HepG2 (cell line): ENCODE data around the gene DOLK. TPM values are rescaled to one million over a fixed set of nuclear protein-coding genes. Genes with fewer than 3 reads are reported as not detected.

Experiments
- IKZF5 ChIP-seq: IDR thresholded peaks from 2 replicates; pipeline ENCODE4 v1.6.1; 2018; ENCODE audit warnings: missing genetic modification reagents, mild to moderate bottlenecking, missing compliant biosample characterization
- MAZ ChIP-seq, 2 experiments: sonication (generic) in 1 of 2; formaldehyde crosslinking in 1 of 2; IDR thresholded peaks; 2 replicates each; pipeline versions ENCODE4 v1.5.0 to v1.6.1; 2012 to 2020; ENCODE audit warnings: low read depth in 2 of 2, mild to moderate bottlenecking in 2 of 2, borderline replicate concordance in 1 of 2, improper control_type of control experiment in 1 of 2, low read length in 1 of 2, missing genetic modification reagents in 1 of 2, moderate library complexity in 1 of 2
- PHF21A ChIP-seq: sonication (generic); formaldehyde crosslinking; IDR thresholded peaks from 2 replicates; pipeline ENCODE4 v1.5.0; 2020; ENCODE audit warnings: mild to moderate bottlenecking, missing genetic modification reagents
- PTBP1 ChIP-seq: fragments of 200-400 bp; formaldehyde crosslinking; IDR thresholded peaks from 2 replicates; pipeline ENCODE4 v1.6.1; 2018; ENCODE audit warnings: low read length, low read depth; ENCODE audit not compliant: poor library complexity, severe bottlenecking
- SALL1 ChIP-seq: sonication (generic); formaldehyde crosslinking; IDR thresholded peaks from 2 replicates; pipeline ENCODE4 v1.8.0; 2022; ENCODE audit warnings: mild to moderate bottlenecking, missing genetic modification reagents
- YEATS2 ChIP-seq: sonication (generic); formaldehyde crosslinking; IDR thresholded peaks from 2 replicates; pipeline ENCODE4 v1.4.0; 2020; ENCODE audit warnings: missing genetic modification reagents, borderline replicate concordance
- ZFY ChIP-seq: sonication (generic); formaldehyde crosslinking; IDR thresholded peaks from 2 replicates; pipeline ENCODE4 v1.4.0; 2020; ENCODE audit warnings: missing genetic modification reagents
- ZNF142 ChIP-seq: sonication (generic); formaldehyde crosslinking; IDR thresholded peaks from 2 replicates; pipeline ENCODE4 v1.4.0; 2020; ENCODE audit warnings: missing genetic modification reagents
- ZNF235 ChIP-seq: sonication (generic); formaldehyde crosslinking; IDR thresholded peaks from 2 replicates; pipeline ENCODE4 v1.8.1; 2023; ENCODE audit warnings: mild to moderate bottlenecking, missing genetic modification reagents, borderline replicate concordance
- ZNF407 ChIP-seq: sonication (generic); formaldehyde crosslinking; IDR thresholded peaks from one replicate; pipeline ENCODE4 v1.5.1; 2020; ENCODE audit warnings: mild to moderate bottlenecking, missing genetic modification reagents; ENCODE audit errors: not compliant biosample characterization
- ZSCAN31 ChIP-seq: sonication (generic); formaldehyde crosslinking; IDR thresholded peaks from 2 replicates; pipeline ENCODE4 v1.5.0; 2020; ENCODE audit warnings: low read depth, mild to moderate bottlenecking, missing genetic modification reagents
- polyA plus RNA-seq, 8 experiments: library from polyadenylated mRNA; depleted of rRNA in 3 of 8; stranded (reverse) in 7 of 8; unstranded in 1 of 8; fragments of >200 nt; fragmentation: Illumina TruSeq in 4 of 8; extraction: Trizol in 4 of 8; gene quantifications; 2 replicates each; pipeline versions ENCODE4 v1.2.1 to v1.2.3, GENCODE V29; 2011 to 2016; ENCODE audit warnings: low read depth in 4 of 8, missing spikeins in 1 of 8, mixed read lengths in 1 of 8; ENCODE audit not compliant: insufficient read depth in 1 of 8
- total RNA-seq, 5 experiments: library from RNA; depleted of rRNA; stranded (reverse); fragments of >200 nt; fragmentation: Illumina TruSeq; extraction: Trizol; gene quantifications; 2 replicates each; pipeline ENCODE4 v1.2.3, GENCODE V29; 2016; ENCODE audit warnings: low read depth in 1 of 5

DOLK gene
- total and polyA plus RNA-seq, 2 of the 13 experiments (the other 11 are each of a cell fraction or from before 2014, with no cell fraction given): 15.4 to 18.7 TPM

DNA sequence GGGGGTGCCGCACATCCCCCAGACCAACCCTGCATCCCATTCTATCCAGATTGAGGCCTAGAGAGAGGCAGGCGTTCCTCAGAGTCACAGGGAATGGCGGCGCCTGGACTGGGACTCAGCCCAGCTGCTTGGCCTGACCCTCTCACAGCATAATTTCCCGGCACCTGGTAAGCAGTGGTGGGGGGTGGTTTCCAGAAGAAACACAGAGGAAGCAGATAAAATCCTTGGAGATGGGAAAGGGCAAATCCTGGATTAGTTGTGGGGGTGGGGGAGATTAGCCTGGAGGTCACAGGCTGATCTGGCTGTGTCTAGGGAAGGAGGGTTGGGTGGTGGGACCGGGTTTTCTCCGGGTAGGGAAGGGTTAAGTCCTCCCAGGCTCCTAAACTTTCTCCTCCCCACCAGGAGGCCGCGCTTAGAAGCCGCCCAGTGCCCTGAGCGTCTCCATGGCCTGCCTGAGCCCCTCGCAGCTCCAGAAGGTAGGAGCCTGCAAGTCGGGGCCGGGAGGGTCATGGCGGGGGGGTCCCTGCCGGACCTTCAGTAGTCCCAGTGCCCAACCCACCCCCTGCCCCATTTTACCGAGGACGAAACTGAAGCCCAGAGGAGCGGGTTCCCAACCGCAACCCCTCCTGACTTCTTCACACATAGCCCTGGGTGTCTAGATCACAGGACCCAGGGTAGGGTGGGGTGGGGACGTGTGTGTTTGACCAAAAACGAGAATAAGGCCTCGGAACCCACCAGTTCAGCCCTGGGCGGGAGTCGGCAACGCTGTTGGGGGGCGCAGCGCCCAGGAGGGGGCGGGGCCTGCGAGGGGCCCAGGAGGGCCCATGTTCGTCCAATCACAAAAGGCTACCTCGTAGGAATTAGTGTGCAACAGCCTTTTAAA, 25.3 kb downstream of the DOLK start (continued):
- peak; percentile 77 for TF ChIP-seq ZFY (CRISPR knock-in tag)
- peak; percentile 63; the same call in 1 of the 2 replicates for TF ChIP-seq SALL1 (CRISPR knock-in tag)
- no peak for TF ChIP-seq ZNF407
- TF ChIP-seq ZNF235 (CRISPR knock-in tag): no peak
- no peak for TF ChIP-seq PTBP1
- no peak for TF ChIP-seq MAZ (IDR thresholded peaks at IDR 0.05; ENCODE audit: borderline replicate concordance, low read depth, low read length)
- no peak for TF ChIP-seq MAZ (CRISPR knock-in tag; IDR thresholded peaks at IDR 0.05; ENCODE audit: low read depth)
- TF ChIP-seq ZNF142: peak; percentile 6; the same call in 1 of the 2 replicates
- no peak for TF ChIP-seq YEATS2 (CRISPR knock-in tag)
- TF ChIP-seq PHF21A (CRISPR knock-in tag): peak; percentile 60; the same call in 1 of the 2 replicates
- no peak for TF ChIP-seq ZSCAN31
- TF ChIP-seq IKZF5 (CRISPR knock-in tag): peak; percentile 52
